GM21447 (cell line): ENCODE results near the gene ZBTB34.

Source experiments
- ATAC-seq: cut with Tn5 transposase; IDR thresholded peaks from one replicate; pipeline ENCODE4 v1.9.1; 2021; ENCODE audit not compliant: unreplicated experiment

The ZBTB34 gene

DNA sequence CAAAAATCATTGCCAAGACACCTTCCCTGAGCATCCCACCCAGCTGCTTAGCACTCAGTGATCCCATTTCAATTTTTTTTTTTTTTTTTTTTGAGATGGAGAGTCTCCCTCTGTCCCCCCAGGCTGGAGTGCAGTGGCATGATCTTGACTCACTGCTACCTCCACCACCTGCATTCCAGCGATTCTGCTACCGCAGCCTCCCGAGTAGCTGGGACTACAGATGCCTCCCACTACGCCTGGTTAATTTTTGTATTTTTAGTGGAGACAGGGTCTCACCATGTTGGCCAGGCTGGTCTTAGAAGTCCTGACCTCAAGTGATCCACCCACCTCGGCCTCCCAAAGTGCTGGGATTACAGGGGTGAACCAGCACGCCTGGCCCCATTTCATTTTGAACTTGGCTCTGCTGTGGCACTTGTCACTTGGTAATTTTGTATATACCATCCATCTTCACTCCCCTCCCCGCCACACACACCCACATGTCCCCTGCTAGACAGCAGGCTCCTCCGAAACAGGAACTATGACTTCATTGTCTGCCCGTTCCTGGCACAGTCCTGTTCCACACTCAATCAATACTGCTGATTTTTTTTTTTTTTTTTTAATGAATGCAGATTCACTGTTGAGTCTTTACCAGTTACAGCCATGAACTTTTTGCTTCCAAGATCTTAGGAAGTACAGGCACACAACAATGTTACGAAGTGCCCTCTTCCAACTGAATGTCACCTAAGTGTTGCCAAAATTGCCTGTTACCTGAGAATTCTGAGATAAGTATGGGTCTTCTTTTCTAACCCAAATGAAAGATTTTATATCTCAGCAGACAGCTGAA is 17.3 kb upstream of the ZBTB34 start:
- ATAC-seq: no peak

DNA sequence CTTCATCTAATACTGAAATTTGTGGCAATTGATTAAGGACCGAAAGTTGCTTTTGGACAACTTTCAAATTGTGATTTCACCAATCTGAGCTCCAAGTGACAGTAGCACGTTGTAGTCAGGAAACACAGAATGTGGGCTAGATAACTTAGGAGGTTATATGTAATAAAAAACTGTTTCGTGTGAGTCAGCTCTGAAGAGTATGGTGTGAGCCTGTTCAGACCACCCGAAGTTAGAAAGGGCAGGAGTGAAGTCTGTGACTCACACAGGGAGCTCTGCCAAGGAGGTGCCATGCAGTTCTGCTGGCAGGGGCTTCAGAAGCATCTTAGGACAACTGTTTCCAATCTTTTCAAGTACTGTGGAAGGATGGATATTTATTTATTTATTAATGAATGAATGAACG is 16.4 kb upstream of the ZBTB34 start:
- no peak for ATAC-seq

DNA sequence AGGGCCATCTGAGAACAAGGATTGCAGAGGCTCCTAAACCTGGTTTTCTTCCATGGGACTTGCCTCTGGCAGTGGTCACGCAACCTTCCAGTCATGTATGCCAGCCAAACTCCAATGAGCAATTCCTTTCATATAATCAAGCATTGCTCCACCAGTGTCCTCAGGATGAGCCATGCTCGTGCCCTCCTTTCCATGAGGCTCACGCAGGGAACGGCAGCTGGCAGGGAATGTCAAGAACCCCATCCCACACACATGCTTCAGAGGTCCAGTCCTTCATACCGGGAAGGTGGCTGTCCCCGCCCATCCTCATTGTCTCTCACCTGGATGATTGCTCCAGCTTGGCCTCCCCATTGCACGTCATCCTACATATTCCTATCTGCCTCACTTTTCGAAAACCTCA is 13.4 kb upstream of the ZBTB34 start:
- no peak for ATAC-seq

DNA sequence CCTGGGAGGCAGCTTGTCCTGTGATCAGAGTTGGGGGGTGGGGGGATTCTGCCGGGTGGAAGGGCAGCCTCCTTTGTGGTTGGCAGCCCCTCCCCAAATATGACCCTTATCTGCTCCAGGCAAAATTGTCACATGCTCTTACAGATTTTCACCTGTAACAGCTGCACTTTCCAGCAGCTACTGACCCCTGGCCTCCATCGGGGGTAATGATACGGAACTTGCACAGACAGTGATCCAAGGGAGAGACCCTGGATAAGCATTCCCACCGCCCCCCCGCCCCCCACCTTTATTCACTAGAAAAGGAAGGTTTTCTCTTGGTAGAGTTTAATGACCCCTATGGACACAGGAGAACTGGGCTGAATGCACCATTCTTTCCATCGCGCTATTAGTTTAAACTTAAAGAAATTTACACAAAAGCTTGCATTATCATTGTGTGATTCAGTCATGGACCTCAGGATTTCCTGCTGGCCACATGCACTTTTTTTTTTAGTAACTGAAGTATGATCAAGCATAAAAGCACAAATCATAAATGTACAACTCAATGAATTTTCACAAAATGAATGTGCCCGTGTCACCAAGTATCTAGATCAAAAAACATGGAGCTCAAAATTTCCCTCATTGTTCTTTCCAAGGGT is 10.7 kb upstream of the ZBTB34 start:
- ATAC-seq: no peak

DNA sequence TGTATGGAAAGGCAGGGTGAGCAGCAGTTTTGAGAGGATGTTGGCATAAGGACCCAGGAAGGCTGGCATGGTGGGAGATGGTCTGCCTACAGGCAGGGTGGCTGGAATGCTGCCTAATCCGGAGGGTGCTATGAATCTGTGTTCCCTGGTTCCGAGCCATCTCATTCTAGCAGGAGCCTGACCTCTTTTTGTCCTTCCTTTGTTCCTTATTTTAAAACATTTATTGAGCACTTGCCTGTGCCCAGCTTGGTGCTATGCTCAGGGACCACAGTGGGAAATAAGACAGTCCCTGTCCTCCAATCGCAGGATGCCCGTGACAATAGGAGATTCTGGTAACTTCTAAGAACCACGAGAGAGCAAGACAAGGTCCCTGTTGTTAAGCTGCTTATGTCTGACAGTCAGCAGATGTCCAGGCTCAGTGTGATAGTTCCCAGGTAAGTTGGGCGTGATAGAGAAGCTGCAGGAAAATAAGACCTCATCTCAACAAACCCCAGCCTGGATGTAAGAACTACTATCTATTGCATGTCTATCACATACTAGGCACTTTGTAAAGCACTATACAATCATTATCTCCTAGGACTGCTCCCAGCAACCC is 9.1 kb upstream of the ZBTB34 start:
- no peak for ATAC-seq

DNA sequence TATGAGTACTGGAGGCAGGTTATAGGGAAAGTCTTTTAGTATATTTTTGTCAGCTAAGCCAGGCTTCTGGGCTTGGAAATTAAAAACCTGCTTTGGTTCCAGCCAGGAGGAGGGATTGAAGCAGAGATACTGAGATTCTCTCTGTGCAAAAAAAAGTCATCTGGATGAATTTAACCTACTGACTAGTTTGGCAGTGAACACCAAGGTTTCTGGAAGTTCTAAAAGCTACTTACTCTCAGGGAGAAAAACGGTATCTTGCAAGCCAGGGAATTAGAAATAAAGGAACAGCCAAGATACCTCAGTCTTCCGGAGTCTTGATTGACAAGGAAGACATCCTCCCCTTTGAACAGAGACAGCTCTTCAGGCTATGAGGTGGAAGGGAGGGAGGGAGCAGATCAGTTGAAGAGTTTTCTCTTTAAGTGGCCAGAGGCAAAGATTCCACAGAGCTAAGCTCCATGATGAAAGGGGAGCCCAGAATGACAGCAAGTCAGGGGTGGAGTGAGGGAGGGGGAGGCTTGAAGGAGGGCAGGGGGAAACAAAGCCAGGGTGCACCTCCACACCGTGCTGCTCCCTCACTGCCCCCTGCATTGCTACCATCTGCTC is 8.3 kb upstream of the ZBTB34 start:
- ATAC-seq: no peak

DNA sequence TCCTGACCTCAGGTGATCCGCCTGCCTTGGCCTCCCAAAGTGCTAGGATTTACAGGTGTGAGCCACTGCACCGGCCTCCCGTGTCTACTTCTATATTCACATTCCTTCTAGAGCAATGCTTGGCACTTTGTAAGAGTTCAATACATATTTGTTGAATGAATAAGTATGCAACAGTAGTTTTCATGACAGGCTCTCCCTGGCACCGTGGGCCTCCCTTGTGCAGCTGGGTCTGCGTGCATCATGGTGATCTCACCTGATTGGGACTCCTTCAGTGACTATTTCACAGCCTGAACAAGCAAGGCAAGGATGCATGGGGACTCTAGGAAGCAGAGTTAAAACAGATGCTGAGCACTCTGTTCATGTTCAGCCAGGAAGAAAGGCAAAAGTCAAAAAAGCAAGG is 6.8 kb upstream of the ZBTB34 start:
- no peak for ATAC-seq

DNA sequence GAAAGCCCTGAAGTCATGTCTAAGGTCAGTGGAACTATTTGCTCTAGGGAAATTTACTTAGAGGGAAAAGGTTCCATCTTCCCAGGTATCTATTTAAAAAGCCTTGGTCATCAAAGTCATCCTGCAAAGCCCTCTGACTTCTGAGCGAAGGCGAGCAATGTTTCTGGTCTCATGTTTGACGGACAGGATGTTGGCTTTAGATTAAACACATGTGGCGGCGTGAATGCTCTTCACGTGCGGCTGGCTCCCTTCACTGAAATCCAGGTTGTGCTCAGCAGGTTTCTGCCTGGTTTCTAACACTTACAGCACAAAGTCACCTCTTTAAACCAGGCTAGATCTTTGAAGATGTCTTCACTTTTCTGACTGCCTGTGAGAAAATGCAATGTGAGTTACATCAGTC is 5.7 kb upstream of the ZBTB34 start:
- no peak for ATAC-seq

DNA sequence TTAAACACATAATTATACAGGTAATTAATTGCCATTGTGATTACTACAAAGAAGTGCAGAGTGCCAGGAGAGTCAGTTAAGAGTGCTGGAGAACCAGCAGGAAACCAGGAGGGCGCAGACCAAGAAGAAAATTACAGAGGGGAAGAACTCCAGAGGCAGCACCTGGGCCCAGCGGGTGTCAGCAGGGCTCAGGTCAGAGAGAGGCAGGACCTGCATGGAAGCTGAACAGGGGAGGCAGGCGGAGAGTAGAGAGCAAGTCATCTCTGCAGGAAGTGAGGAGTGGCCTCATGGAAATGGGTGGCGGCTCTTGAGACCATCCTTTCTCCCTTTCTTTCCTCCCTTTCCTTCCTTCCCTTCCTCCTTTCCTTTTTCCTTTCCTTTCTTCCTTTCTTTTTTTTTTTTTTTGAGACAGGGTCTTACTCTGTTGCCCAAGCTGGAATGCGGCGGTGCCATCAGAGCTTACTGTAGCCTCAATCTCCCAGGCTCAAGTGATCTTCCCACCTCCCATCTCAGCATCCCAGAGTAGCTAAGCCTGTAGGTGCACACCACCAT is 4.0 kb upstream of the ZBTB34 start:
- no peak for ATAC-seq

DNA sequence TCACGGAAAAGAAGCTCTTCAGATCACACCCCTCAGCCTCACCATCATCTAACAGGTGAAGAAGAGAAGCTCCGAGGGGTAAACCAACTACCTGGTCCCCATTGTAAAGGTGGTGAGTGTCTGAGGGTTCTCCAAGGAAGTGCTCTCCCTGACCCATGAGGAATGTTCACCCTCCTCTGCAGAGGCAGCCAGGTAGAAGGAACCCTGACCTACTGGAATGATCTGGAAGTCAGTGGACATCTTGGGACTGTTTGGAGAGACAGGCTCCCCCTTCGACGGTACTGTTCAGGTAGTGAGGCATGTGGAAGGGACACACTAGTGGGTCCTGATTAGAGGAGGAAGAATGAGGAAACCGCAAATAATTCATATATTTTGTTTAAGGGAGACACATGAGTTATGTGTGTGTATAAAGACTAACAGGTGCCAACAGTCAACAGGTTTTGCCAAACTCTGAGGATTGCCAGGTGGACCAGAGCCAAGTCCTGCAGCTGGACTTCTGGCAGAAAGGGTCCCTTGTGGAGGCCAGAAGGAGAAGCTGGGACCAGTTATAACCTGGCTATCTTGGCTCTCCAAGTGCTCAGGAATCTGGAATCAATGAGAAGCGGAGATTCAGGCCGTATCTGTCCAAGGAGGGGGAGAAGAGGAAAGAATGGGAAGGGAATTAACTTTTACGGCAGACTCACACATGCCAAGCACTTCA is 3.0 kb upstream of the ZBTB34 start:
- ATAC-seq: no peak

DNA sequence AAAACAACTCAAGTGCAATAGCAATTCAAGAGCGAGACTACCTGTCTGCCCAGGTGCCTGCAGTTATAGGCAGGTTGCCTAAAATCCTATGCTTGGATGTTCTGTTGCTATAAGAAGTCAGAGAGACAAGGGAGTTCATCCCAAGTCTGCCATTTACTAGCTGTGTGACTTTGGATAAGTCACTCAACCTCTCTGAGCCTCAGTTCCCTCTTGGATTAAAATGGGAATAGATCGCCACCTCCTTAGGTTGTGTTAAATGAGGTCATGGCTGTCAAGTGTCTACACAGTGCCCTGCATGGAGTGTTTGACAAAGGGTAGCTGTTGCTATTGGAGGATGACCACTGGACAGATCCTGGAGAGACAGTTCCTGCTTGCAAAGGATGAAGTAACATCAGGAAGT is 1.3 kb upstream of the ZBTB34 start:
- no peak for ATAC-seq

DNA sequence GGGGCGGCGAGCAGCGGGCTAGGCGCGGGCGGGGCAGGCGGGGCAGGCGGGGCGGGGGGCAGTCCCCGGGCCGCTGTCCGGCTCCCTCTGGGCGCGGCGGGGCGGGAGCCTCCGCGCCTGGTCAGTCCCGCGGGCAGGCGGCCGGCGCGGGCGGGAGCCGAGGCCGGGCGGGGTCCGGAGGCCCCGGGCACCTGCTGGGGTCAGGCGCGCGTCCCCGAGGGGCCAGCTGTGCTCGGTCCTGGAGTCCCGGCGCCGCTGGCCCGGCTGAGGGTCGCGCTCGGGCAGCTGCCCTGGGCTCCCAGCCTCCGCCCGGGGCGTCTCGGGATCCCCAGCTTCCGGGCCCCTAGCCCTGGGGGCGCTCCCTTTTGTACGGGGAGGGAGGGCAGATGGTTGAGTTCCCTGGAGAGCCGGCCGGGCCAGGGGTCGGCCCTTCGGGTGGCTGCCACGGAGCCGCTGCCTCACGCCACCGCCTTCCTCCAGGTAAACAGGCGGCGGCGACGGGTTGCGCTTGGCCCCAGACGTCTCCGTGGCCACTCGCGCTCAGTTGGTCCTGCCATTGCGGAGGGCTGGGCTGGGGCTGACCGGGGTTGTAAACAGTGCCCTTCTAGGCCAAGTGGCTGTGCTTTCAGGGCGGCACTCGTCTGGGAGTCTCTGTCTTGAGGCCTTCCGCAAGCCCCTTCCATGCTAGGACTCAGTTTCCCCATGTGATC is 473 bp downstream of the ZBTB34 start:
- peak; percentile 23 for ATAC-seq

DNA sequence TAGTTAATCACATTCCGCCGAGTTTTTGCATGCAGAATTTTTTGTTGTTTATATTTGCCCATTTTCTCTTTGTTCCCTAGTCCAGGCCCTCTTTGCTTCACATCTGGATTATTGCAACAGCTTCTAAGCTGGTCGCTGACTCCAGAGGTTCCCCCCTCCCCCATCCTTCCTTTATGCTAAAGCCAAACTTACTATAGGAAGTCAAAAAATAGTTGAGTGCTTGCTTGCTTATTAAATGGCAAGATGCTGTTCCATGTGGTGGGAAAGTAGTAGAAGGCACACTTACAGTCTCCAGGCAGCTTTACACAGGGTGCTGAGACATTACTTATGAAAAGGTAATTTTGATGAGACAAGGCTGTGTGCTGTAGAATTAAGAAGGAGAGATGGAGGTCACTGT is 1.3 kb downstream of the ZBTB34 start:
- ATAC-seq: no peak

DNA sequence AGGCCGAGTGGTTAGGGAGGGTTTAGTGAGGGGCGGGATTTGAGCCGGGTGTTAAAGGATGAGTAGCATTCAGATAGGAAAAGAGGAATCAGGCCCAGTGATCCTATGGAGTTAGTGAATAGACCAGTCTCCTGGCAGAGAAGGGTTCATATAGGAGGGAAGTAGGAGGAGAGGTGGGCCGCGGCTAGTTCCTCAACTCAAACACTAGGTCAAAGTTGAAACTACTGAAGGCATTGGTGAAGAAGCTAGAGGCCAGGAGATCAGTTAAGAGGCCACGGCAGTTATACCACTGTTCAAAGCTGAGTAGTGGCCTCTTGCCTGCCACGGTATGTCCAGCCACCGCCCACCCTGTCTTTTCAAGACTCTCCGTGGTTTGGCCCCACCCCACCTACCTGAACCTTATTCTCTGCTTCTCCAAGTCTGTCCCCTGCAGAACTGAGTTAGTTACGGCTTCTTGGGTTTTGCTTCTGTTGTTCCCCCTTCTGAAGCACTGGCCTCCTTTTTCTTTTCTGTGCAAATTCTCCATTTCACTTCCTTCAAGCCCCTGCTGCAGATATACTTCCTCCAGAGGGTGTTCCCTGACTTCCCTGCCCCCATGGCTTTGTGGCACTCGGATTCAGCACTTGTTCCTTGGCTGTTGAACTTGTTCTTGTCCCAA is 1.8 kb downstream of the ZBTB34 start:
- ATAC-seq: no peak

DNA sequence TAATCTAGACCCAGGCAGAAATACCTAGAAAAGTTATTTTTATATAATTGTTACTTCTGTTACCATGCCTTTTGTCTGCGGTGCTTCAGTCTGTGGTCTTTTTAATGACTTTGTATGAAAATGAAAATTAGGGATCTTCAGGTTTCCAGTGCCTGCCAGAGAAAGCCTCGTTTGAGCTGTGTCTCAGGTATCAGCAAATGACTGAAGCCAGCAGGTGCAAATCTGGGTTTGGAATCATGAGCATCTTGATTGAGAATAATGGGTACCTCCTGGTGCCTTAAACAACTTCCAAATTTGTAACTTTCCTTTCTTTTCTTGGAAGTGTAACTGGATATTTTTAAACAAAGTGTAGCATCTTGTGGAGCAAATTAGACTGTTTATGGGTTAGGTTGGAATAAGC is 4.3 kb downstream of the ZBTB34 start:
- no peak for ATAC-seq

DNA sequence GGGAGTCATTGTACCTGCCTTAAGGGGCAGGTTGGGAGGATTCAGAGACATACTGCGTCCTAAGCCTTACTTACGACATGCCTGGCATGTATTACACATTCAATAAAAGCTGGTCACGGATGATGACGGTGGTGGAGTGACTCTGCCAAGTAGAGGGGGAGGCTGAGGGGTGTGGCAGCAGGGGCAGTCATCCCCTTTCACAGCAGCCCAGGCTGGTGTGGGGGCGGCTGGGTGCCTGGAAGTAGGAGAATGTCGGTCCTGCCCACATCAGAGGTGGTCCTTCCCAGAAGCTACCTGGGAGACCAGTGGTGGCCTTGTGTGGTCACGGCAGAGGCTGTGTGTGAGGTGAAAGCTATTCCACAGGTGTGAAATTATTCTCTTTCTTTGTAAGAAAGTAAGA is 8.9 kb downstream of the ZBTB34 start:
- ATAC-seq: no peak

DNA sequence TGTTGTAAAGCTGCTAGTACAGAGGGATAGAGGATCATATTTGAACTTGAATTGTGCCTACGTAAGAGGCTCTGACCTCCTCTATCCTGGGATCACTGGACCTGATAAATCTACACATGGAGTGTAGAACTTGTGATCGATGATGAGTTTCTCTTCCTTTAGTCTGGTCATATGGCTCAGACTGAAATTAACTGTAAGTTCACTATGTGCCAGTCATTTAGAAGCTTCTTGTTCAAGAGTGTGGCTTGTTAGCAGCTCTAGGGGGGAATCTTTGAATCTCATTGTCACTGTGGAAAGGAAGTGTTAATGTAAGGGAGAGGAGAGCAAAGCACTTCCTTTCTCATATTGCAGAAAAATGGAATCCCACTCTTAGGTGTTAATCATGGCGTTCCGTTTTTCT is 12.1 kb downstream of the ZBTB34 start:
- ATAC-seq: no peak

DNA sequence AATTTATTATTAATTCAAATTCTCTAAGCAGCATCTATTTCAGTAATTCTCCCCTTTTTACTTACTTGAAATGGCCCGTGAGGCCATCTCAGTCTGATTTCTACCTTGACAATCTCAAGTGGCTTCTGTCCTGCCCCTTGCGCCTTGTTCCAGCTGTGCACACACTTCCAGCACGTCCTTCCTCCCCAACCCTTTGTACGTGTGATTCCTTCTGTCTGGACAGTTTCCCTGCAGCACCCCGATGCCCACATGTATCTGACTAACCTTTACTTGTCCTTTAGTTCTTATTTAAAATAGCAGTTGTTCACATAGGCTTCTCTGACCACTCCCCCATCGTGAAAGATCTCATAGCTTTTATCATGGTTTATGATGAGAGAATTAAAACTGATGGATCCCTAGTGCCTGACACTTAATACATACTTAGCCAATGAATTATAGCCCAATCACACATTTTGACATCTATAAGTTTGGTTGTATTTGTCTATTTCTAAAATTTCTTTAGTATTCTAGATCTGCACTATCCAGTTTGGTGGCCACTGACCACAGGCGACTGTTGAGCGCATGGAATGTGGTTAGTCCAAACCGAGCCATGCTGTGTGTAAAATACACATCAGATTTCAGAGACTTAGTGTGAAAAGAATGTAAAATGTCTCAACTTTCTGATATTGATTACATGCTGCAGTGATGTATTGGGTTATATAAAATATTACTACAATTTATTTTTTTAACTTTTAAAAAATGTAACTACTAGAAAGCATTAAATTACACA is 14.3 kb downstream of the ZBTB34 start:
- no peak for ATAC-seq
